ENCODE results near the gene DOCK2.

DOCK2 gene

DNA sequence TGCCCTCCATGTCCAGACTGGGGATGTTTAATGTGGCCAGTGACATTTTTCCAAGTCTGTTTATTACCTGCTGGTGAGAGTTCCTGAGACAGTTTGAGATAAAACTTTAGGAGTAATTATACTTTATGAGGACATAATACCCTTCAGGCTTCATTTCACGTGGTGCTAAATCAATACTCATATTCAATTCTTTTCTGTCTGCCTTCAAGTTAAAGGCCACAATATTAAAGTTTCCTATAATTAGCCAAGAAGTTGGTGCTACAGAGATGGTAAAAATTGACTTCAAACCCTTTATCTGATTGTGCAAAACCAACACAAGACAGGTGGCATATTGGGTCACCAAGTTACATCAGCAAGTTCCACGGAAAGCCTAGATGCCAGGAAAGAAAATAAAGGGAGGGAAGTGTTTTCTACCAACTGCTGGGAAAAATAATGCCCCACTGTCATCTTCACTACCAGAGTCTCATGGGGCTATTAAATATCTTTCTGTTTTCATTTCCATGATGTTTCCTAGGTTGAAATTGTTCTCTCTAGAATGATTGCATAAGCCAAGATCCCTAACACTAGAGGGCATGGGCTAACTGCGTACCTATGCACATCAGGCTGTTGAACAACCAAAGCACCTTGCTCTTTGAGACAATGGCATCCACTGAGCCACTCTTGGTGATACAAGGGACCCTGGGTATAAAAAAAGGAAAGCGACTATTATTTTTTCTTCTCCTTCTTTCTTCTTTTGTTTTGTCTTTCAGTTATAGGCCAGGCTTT, 274.6 kb downstream of the DOCK2 start:
- DNase-seq (ENCODE audit: extremely low spot score, insufficient read length, low read depth) (no peak), FAIRE-seq (no peak)

DNA sequence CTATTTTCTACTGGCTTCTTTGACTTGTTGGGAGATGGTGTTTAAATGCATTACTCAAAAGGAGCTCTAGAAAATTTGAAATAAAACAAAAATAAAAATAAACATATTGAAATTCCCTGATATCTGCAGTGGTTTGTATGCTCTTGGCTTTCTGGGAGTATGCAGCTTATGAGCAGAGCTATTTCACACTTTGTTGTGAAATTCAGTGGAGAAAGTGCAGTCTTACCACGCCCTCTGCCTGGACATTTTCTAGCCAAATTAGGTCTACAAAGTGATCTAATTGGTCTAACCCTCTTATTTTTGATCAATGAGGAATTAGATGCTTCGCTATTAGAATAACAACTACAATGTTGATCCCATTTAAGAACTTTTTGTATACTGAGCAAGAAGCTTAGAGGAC, 276.4 kb downstream of the DOCK2 start:
- DNase-seq (ENCODE audit: extremely low spot score, insufficient read length, low read depth) (no peak), FAIRE-seq (no peak)

DNA sequence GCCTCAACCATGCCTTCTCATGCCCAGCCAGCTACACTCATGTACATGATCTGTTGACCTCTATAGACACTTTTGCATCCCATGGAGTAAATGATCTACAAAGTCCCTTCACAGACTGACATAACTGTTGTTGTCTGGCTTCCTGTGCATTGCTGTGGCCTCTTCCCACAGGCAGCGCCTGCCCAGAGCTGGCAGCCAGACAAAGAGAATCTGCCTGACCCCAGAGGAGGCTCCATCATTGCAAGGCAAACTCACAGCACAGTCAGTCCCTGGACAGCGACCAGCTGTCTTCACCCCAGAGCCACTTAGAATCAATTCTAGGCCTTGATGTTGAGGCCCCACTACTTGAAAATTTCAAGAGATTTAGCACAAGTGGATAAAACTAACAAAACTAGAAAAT, 277.7 kb downstream of the DOCK2 start:
- FAIRE-seq (peak; percentile 24), DNase-seq (ENCODE audit: extremely low spot score, insufficient read length, low read depth) (no peak)

DNA sequence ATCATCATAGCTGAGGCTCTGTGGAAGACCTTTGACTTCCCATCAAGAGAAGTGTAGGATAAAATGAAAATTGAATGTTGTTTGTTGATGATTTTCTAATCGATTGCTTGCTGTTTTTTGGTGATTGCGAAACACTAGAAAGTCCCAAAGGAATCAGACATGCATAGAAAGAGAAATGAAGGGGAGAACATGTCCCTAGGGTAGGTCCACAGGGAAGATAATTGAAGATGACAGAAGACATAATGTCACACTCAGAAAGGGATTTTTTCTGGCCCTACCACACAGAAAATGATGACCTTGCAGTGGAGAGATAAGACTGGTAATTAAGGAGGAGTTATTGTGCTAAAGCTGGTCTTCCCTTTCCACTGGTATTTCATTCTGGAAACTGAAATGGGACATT, 280.4 kb downstream of the DOCK2 start:
- FAIRE-seq, result no peak

DNA sequence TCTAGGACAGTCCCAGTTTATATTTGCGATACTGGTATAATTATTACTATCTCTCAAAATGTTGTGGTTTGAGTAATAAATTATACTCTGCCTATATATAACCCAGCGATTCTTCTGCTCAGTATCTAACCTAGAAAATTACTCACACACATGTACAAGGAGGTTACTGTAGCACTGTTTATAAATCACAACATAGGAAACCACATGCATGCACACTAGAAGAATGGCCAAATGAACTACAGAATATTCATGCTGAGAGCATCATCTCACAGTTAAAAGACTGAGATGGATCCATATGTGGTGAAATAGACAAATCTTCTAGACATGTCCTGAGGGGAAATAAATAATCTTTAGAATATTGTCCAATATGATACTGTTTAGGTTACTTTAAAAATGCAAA, 281.2 kb downstream of the DOCK2 start:
- FAIRE-seq, result no peak
- DNase-seq (ENCODE audit: extremely low spot score, insufficient read length, low read depth), result no peak

More for the DNA sequence above, 280.4 kb downstream of the DOCK2 start:
- DNase-seq (ENCODE audit: extremely low spot score, insufficient read length, low read depth), result no peak

DNA sequence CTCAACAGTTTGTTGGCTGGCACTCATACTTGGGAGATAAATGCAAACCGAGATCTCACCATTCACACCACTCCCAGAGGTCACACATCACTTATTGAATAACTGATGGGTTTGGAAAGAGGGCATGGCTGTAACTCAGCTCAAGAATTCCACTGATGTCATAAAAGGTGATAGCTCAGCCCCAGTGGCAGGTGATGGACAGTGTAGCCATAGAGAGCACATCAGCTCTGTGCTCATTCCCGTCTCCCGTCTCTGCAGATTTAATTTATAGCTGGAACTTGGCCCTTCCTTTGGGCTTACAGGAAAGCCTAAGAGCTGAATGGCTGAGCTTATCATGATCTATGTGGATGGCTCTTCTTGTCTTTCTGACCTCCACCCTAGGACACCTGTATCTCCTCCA, 283.4 kb downstream of the DOCK2 start:
- FAIRE-seq (no peak), DNase-seq (ENCODE audit: extremely low spot score, insufficient read length, low read depth) (no peak)

DNA sequence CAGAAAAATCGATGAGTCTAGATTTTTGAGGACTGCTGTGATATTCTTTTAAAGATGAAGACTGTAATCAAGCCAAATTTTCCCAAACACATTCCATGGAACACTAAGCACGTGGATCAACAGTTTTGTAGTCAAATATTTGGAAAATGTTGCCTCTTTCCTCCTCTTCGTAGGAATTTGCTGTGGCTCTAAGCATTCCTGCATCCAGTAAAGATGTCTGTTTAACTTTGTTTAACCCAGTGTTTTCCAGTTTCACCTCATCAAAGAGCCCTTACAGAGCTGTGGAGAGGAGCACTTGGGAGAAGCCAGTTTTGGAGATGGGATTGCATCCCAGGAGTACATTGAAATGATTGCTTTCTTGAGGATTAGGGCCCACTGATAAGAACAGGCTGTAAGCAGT, 284.3 kb downstream of the DOCK2 start:
- FAIRE-seq, result no peak
- DNase-seq (ENCODE audit: extremely low spot score, insufficient read length, low read depth), result no peak

DNA sequence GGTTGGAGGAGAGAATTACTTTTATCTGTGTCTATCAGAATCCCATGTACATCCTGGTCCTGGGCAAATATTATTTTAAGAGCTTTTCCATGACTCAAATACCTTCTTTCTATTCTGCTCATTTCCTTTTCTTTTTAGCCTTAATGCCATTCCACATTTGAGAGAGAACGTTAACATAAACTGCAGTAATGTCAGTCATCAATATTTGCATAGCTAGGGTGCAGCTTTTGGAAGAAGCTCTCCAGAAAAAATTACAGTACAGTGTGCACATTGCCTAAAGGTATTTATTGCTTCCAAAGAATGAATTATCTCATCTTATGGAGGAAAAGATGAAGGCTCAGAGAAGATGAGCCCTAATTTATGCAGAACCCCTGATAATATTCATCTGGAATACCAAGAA, 284.9 kb downstream of the DOCK2 start:
- FAIRE-seq (no peak), DNase-seq (ENCODE audit: extremely low spot score, insufficient read length, low read depth) (no peak)

DNA sequence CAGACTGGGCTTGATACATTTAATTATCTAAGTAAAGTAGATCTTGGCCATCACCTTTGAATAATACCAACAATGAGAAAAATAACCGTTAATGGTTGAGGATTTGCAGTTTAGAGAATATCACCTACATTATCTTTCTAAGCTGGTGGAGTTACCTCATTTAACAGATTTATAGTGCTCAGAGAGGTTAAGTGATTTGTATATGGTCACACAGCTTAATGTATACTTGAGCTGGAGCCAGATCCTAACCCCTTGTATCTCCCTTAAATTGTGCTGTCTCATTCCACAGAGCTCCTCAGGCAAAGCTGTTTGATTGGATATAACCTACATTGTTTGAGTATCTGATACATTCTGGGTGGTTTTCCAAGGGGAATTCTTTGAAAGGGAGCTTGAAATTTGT, 285.4 kb downstream of the DOCK2 start:
- FAIRE-seq (no peak), DNase-seq (ENCODE audit: extremely low spot score, insufficient read length, low read depth) (no peak)

DNA sequence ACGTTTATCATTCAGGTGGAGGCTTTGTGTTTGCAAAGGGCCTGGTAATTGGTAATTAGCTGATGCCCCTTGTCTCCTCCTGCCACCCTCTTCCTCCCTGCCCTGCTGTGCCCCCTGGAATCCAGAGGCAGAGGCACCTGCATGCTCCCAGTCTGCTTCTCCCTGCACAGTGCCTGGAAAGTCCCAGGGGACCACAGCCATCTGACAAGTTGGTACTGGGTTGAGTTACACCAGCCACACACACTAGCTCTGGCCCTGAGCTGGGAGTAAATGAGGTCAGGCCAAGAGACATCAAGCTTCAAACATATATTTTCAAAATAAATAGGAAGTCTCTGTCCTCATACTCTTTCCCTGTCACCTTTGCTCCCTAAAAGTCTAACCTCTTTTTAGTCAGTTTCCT, 286.9 kb downstream of the DOCK2 start:
- no peak for DNase-seq (ENCODE audit: extremely low spot score, insufficient read length, low read depth)

DNA sequence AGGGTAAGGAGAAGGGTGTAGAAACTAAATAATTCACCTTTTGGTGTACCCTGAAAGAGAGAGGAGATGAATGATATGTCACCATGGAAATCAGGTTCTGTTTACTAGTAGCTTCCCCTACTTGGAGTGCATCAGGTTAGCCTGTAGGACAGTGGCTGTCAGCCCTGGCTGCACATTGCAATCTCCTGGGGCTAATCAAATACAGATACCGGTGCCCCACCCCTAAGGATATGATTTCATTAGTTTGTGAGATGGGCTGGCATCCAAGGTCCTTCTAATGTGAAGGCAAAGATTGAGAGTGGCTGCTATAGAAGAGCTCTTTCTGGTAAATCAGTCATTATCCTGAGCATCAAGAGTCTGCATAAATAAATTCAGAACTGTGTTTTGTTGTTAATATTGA, 296.1 kb downstream of the DOCK2 start:
- FAIRE-seq (no peak), DNase-seq (ENCODE audit: extremely low spot score, insufficient read length, low read depth) (no peak)

More for the DNA sequence above, 286.9 kb downstream of the DOCK2 start:
- no peak for FAIRE-seq

DNA sequence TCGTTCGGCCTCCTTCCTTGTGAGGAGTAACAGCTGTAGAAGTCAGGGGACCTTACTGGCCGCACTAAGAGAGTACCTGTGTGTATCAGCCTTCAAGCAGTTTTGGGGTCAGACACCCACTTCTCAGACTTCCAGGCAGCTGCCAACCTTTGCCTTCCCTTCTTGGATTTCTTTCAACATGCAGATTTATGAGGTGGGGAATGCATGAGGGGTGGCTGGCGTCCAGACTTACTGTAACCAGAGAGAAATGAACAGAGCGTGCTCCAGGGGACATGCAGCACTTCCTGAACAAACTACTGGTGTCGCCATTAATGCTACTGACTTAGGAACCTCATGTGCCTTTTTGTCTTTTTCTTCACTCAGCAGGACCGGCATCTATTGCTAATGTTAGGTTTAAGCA, 296.5 kb downstream of the DOCK2 start:
- FAIRE-seq, result no peak

DNA sequence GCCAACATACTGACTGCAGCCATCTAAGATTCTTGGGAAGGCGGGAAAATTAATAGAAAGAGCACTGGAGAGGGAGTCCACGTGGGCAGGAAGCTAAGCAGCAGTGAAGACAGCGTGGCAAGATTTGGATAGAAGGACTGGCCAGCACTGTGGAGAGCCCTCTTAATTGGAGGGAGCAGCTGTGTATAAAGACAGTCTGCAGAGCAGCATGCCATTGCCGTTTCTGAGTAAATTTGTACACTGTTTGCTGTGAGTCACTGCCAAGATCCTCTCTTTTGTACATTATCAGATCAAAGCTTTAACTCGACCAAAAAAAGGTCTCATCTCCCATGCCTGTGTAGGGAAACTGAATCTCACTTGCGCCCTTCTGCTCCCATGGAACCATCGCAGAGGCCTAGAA, 297.9 kb downstream of the DOCK2 start:
- FAIRE-seq (no peak), DNase-seq (ENCODE audit: extremely low spot score, insufficient read length, low read depth) (no peak)

More for the DNA sequence above, 296.5 kb downstream of the DOCK2 start:
- no peak for DNase-seq (ENCODE audit: extremely low spot score, insufficient read length, low read depth)

DNA sequence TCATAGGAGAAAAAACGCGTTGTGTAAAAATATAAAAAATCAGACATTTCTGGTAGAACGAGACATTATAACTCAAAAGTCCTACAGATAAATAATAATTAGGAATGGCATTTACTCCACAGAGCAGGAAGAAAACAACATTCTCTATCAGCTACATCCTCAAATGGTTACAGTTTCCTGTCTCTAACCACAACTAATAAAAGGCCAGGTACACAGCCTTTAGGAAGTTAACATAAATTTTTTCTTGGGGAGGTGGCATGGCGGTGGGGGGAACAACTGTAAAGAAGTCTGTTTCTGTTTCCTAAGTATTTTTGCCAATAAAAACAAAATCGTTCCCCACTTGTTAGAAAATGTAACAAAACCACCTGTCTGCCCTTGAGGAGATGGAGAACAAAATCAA, 298.7 kb downstream of the DOCK2 start:
- FAIRE-seq, result no peak
- no peak for DNase-seq (ENCODE audit: extremely low spot score, insufficient read length, low read depth)

DNA sequence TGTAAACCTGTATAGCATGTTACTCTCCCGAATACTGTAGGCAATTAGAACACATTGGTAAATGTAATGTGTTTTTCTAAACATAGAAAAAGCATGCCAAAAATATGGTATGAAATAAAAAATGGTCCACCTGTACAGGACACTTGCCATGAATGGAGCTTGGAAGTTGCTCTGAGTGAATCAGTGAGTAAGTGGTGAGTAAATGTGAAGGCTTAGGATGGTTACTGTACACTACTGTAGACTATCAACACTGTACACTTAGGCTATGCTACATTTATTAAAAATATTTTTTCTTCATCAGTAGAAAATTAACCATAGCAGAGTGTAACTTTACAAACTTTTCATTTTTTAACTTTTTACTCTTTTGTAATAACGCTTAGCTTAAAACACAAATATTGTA, 301.4 kb downstream of the DOCK2 start:
- no peak for FAIRE-seq
- no peak for DNase-seq (ENCODE audit: extremely low spot score, insufficient read length, low read depth)

DNA sequence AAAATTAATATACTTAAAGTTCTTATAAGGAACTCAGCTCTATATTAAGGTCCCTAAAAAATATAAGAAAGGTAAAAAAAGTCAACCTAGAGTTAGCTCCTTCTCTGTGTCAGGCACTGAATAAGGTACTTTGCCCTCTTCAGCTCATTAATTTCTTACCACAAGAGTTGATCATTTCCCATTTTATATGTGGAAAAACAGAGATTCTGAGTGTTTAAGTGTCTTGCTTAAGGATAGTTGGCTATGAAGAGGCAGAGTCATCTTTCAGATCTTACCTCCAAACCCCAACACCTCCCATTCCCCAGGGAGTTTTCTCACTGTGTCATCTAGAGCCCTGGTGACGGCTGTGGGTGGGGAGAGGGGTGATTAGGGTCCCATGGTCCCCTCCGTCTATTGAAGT, 302.7 kb downstream of the DOCK2 start:
- FAIRE-seq, result no peak
- no peak for DNase-seq (ENCODE audit: extremely low spot score, insufficient read length, low read depth)

DNA sequence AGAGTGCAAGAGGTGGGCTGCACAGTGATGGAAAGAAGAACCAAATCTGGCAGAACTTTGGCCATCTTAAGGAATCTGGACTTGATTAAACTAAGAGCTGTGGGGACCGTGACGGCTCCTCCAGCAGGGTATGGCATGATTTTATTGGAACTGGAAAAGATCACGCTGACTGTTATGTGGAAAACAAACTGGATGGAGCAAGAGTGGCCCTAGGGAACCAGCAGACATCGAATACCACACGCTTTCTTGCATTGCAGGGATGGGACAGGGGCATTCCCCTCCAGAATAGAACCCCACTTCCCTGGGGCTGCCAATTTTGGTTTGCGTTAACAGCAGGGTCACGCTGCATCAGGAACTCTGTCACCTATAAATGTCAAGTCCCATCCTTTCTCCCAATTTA, 304.5 kb downstream of the DOCK2 start:
- FAIRE-seq (no peak), DNase-seq (ENCODE audit: extremely low spot score, insufficient read length, low read depth) (no peak)

DNA sequence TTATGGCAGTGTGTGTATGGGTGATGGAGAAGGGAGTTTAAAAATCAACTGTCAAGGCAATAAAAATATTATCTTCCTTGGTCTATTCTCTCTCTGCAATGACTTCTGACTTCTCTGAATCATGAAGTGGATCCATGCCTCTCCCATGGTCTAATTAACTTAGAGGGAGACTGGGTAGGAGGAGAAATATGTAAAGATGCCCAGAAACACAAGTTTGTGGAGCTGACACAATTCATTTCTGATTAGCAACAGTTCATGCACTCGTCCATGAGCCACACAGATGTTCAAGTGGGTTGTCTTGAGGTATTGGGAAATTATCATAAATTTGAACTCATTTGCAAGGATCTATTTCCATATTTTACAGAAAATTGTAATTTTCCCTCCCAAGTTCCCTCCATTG, 305.1 kb downstream of the DOCK2 start:
- DNase-seq (ENCODE audit: extremely low spot score, insufficient read length, low read depth), result no peak
- no peak for FAIRE-seq

DNA sequence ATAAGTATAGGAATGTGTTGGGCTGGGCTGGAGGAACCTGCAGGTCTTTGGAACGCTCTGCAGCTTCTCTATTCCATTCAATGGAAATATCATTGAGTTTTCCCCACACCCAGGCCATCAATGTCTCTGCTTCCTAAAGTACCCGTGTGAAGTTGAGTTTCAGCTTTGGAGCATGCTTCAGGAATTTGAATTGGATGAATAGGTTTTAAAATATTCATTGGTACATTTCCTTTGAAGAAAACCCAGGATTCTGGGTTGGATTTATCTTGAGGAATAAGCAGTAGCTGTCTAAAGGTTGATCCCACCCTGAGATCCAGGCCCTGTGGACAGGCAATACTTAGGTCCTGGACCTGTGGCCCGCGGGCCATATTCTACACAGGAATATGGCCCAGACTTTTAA, 306.0 kb downstream of the DOCK2 start:
- no peak for DNase-seq (ENCODE audit: extremely low spot score, insufficient read length, low read depth)
- no peak for FAIRE-seq

DNA sequence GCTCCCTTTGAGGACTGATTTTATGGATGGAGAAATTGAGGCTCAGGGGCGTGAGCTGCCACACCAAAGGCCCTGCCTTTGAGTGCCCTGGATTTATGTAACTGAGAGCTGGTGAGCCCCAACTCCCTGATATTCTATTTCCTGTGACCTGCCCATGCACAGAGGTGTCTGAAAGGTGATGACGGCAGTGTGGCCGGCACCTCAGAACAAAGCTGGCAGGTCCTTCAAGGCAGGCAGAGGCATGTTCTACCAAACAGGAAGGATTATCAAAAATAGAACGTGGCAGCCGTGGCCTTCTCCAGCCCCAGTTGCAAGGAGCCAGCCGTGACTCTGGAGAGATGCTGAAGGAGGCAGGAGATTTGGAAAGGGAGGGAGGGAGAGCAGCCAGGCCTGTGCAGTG, 307.0 kb downstream of the DOCK2 start:
- FAIRE-seq (no peak), DNase-seq (ENCODE audit: extremely low spot score, insufficient read length, low read depth) (no peak)

DNA sequence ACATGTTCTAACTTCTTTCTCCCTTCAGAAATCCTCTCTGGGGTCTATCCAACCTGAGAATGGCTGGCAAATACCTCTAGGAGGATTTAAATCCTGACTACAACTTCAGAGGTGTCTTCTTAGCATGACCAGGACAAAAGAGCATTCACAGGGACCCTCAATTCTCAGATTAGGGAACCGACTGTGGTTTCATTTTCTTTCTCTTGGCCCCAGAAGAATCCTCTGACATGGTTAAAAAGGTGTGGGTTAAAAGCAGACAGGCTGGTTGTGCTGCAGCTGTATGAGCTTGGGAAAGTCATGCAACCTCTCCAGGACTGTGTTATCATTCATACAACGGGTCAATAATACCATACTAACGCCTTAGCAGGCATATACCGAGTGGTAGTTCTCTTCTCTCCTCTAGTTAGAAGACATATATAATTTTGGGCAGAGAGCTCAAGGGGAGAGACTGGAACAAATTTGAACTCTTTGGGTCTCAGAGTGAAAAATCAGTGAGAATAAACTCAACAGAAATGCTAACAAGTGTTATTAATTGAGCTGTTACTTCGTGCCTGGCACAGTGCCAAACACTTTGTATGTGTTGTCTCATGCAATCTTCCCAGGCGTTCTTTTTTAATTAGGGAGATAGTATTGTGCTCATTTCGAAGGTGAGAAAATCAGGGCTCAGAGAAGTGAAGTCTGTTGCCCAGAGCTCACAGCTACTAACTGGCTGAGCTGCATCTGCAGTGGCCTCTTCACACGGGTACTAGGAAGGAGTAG, 308.0 kb downstream of the DOCK2 start:
- no peak for FAIRE-seq
- DNase-seq (ENCODE audit: extremely low spot score, insufficient read length, low read depth), result no peak

DNA sequence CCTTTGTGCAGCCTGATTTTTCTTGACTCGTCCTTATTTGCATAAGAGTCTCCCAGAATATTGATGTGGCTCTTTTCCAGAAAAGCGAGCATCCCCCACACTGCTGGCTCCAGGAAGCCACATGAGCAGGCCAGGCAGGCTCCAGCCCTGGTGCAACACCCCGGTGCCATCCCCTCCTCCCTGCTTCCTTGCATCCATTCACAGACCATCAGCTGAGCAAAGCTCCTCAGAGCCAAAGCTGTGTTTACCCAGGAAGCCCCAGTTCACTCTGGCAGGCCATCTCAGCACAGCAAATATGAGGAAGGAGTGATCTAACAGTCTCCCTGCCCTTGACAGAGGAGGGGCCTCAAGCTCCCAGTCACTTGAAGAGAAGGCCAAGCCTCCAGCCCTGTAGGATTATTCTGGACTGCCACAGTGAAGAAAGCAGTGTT, 308.8 kb downstream of the DOCK2 start:
- FAIRE-seq (no peak), DNase-seq (ENCODE audit: extremely low spot score, insufficient read length, low read depth) (no peak)
